PC-9 (cell line): ENCODE measurements around the gene HES7. TPM values are rescaled to one million over a fixed set of nuclear protein-coding genes. Genes with fewer than 3 reads are reported as not detected.
"Not testable (repeated sequence)": the region's sequence is repeated elsewhere in the genome, so short reads cannot be mapped to it uniquely, and the experiment has no call there.

Source experiments
- BruUV-seq: library from RNA; stranded (reverse); fragments of 400-500 nt; replicated peaks from 2 replicates; lab custom pipeline; 2021; lab: Mats Ljungman, UMichigan
- CTCF ChIA-PET: fragments of 300-600 bp; sonication (Branson Sonifier 250); formaldehyde crosslinking; loops from one replicate; lab custom pipeline; 2022; ENCODE audit warnings: antibody characterized with exemption; lab: Charles Lee
- POLR2A ChIA-PET: fragments of 300-600 bp; sonication (Branson Sonifier 250); formaldehyde crosslinking; loops from one replicate; lab custom pipeline; 2022; ENCODE audit warnings: antibody characterized with exemption; ENCODE audit not compliant: unreplicated experiment; lab: Charles Lee
- DNase-seq, 2 experiments: peaks; one replicate each; pipeline versions ENCODE4 v3.0.0 to v3.0.0-alpha.2; 2015 to 2022; ENCODE audit warnings: mixed read lengths in 1 of 2
- H2AFZ ChIP-seq: fragments of 200-600 bp; sonication (generic); 2 replicates; pipeline ENCODE4 v1.8.1; 2017; ENCODE audit warnings: antibody characterized with exemption
- H3F3A ChIP-seq: fragments of 200-600 bp; sonication (generic); 2 replicates; pipeline ENCODE4 v1.8.1; 2017; ENCODE audit warnings: antibody characterized with exemption, mild to moderate bottlenecking, low read depth; ENCODE audit not compliant: insufficient read depth
- H3K27ac ChIP-seq: fragments of 200-600 bp; sonication (generic); 2 replicates; pipeline ENCODE4 v1.6.1; 2016; ENCODE audit warnings: mixed run types
- H3K27me3 ChIP-seq: fragments of 200-600 bp; sonication (generic); 2 replicates; pipeline ENCODE4 v1.6.1; 2016; ENCODE audit warnings: low read depth, mixed run types; ENCODE audit not compliant: insufficient read depth
- H3K36me3 ChIP-seq: fragments of 200-600 bp; sonication (generic); 2 replicates; pipeline ENCODE4 v1.6.1; 2016; ENCODE audit warnings: low read depth, mixed run types
- H3K4me1 ChIP-seq: fragments of 200-600 bp; sonication (generic); replicated peaks from 2 replicates; pipeline ENCODE4 v1.6.1; 2016; ENCODE audit warnings: mixed run types; ENCODE audit not compliant: insufficient read depth
- H3K4me2 ChIP-seq: fragments of 200-600 bp; sonication (generic); 2 replicates; pipeline ENCODE4 v1.6.1; 2017; ENCODE audit warnings: mixed run types
- H3K4me3 ChIP-seq: fragments of 200-600 bp; sonication (generic); 2 replicates; pipeline ENCODE4 v1.6.1; 2016; ENCODE audit warnings: mixed run types
- H3K79me2 ChIP-seq: fragments of 200-600 bp; sonication (generic); 2 replicates; pipeline ENCODE4 v1.6.1; 2017; ENCODE audit warnings: low read depth, mixed run types
- H3K9me2 ChIP-seq: fragments of 200-600 bp; sonication (generic); 2 replicates; pipeline ENCODE4 v1.8.1; 2017; ENCODE audit warnings: mild to moderate bottlenecking; ENCODE audit not compliant: insufficient read depth
- H3K9me3 ChIP-seq: fragments of 200-600 bp; sonication (generic); 2 replicates; pipeline ENCODE4 v1.8.1; 2016; ENCODE audit warnings: low read depth; ENCODE audit not compliant: insufficient read depth
- H4K20me1 ChIP-seq: fragments of 200-600 bp; sonication (generic); 2 replicates; pipeline ENCODE4 v1.8.1; 2017; ENCODE audit not compliant: insufficient read depth
- CTCF ChIP-seq: fragments of 200-600 bp; sonication (generic); conservative IDR thresholded peaks from 2 replicates; pipeline ENCODE4 v1.6.1; 2017; ENCODE audit warnings: mixed run types, antibody characterized with exemption, mild to moderate bottlenecking, moderate library complexity
- EZH2 ChIP-seq: fragments of 200-600 bp; sonication (generic); IDR thresholded peaks from 2 replicates; pipeline ENCODE4 v1.8.0; 2017; ENCODE audit warnings: antibody characterized with exemption, low read depth
- intact Hi-C: fragments of 100-400 bp; cut with micrococcal nuclease; formaldehyde crosslinking; loops from one replicate; pipeline ENCODE4 v1.10.0; 2022; ENCODE audit not compliant: unreplicated experiment
- total RNA-seq: library from RNA; stranded (reverse); gene quantifications from 2 replicates; pipeline ENCODE4 v1.2.3, GENCODE V29; 2021

Gene HES7
- total RNA-seq, 1 experiment from 2014 or later: 2.6 TPM

DNA sequence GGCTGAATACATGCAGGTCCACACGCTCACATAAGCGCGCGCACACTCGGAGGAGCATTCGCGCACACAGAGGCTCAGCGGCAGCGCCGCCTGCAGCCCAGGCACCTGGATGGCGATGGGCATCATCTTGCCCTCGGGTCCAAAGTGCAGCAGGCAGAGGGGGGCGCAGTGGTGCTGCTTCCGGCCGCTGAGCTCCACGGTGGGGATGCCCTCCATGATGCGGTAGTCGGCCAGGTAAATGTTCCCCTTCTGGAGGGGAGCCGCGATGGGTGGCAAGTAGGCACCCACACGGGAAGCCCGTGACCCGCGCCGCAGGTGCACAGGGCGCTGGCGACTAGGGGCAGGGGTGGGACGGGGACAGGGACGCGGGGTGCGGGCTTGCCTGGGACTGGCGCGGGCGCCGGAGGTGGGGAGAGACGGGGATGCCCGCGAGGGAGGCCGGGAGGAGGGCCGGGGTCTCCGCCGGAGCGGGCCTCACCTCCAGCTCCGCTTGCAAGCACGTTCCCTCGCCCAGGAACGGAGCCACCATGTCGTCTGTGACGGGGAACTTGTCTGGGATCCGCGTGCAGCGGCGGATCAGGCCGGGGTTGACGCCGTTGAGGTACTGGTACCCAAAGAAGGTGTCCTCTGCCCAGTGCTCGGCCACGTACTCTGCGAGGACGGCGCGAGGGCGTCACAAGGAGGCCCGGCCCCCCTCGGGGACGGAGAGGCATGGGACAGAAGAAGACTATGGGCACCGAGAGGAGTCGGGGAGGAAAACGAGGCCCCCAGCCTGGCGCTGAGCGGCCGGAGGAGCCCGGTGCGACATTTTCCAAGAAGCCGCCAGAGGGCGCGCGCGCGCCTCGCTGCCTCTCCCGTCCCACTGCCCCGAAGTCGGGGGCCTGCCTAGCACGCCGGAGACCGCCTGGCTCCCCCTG lies 44.4 kb downstream of the HES7 start:
- ChIA-PET POLR2A (no interaction called here), CTCF (interaction anchor here (1.4 kb wide), 1 partner anchor 14 kb away, joined by 4 read pairs; no protein-coding TSS in a partner anchor)
- DNase-seq: peak in 1 of 2 experiments; percentile 78
- no peaks in the 10 kb centered on the region for H3K36me3 ChIP-seq
- intact Hi-C loops: loop anchor here (1.0 to 2.0 kb wide), 3 partner anchors 31 to 221 kb away; partner anchors contain the start of gene ALOXE3
- no peaks in the 10 kb centered on the region for H3K9me3 ChIP-seq
- peak overlapping the region; percentile 79 for H3K4me2 ChIP-seq
- H3F3A ChIP-seq: no peaks in the 10 kb centered on the region
- TF ChIP-seq EZH2 (no peak), CTCF (peak; percentile 81)
- H3K27me3 ChIP-seq: peaks cover 6% of the 10 kb centered on the region
- no peaks in the 10 kb centered on the region for H4K20me1 ChIP-seq
- H3K79me2 ChIP-seq: no peaks in the 10 kb centered on the region
- no peaks in the 10 kb centered on the region for H3K9me2 ChIP-seq
- H2AFZ ChIP-seq: peak overlapping the region; percentile 81
- BruUV-seq: no TSS peak
- H3K4me3 ChIP-seq: peak overlapping the region; percentile 54
- no peaks in the 10 kb centered on the region for H3K4me1 ChIP-seq
- no peak overlapping the region for H3K27ac ChIP-seq

GRCh38 chr17:8077939-8078338 lies 46.0 kb downstream of the HES7 start:
- BruUV-seq, H3K27ac ChIP-seq, H3K9me3 ChIP-seq, H2AFZ ChIP-seq, DNase-seq, H3K79me2 ChIP-seq, H4K20me1 ChIP-seq, H3K4me3 ChIP-seq, H3K36me3 ChIP-seq, intact Hi-C loops, POLR2A ChIA-PET, H3F3A ChIP-seq, H3K4me2 ChIP-seq, H3K4me1 ChIP-seq, H3K9me2 ChIP-seq: not testable (repeated sequence)
- CTCF ChIA-PET: interaction anchor here (1.4 kb wide), 1 partner anchor 16 kb away, joined by 4 read pairs; no protein-coding TSS in a partner anchor
- H3K27me3 ChIP-seq: peaks cover 15% of the 10 kb centered on the region

GRCh38 chr17:8076502-8077266 lies 47.2 kb downstream of the HES7 start:
- POLR2A ChIA-PET: no interaction called here
- no peak for DNase-seq
- Histone ChIP-seq H3K9me3 (no peaks in the 10 kb centered on the region), H3K36me3 (no peaks in the 10 kb centered on the region), H2AFZ (no peak overlapping the region), H3F3A (no peaks in the 10 kb centered on the region), H3K9me2 (no peaks in the 10 kb centered on the region), H3K27ac (no peak overlapping the region), H3K4me3 (no peak overlapping the region), H3K4me1 (no peaks in the 10 kb centered on the region), H4K20me1 (no peaks in the 10 kb centered on the region), H3K4me2 (no peak overlapping the region), H3K79me2 (no peaks in the 10 kb centered on the region), H3K27me3 (peaks cover 16% of the 10 kb centered on the region)
- TF ChIP-seq CTCF: no peak
- TF ChIP-seq EZH2: no peak
- intact Hi-C loops: no loop called here
- no TSS peak for BruUV-seq
- CTCF ChIA-PET: no interaction called here
